HepG2 (cell line): ENCODE results near the gene FAM229B. TPM values are rescaled to one million over a fixed set of nuclear protein-coding genes. Genes with fewer than 3 reads are reported as not detected.

Experiments used
- ARID4A ChIP-seq: sonication (generic); formaldehyde crosslinking; IDR thresholded peaks from 2 replicates; pipeline ENCODE4 v1.5.0; 2020; ENCODE audit warnings: mild to moderate bottlenecking, missing genetic modification reagents, borderline replicate concordance
- KIAA2018 ChIP-seq: sonication (generic); formaldehyde crosslinking; IDR thresholded peaks from 2 replicates; pipeline ENCODE4 v1.5.0; 2020; ENCODE audit warnings: mild to moderate bottlenecking, missing genetic modification reagents, borderline replicate concordance
- PHF5A ChIP-seq: IDR thresholded peaks from one replicate; pipeline ENCODE4 v1.6.1; 2018; ENCODE audit warnings: low read depth, missing genetic modification reagents; ENCODE audit not compliant: unreplicated experiment
- SALL2 ChIP-seq: sonication (generic); formaldehyde crosslinking; IDR thresholded peaks from 2 replicates; pipeline ENCODE4 v1.8.1; 2023; ENCODE audit warnings: mild to moderate bottlenecking, missing genetic modification reagents, inconsistent platforms
- SPEN ChIP-seq: sonication (generic); formaldehyde crosslinking; IDR thresholded peaks from 2 replicates; pipeline ENCODE4 v1.5.1; 2020; ENCODE audit warnings: low read depth, mild to moderate bottlenecking, missing genetic modification reagents
- TBP ChIP-seq: sonication (generic); formaldehyde crosslinking; IDR thresholded peaks from 2 replicates; pipeline ENCODE4 v1.5.0; 2020; ENCODE audit warnings: missing genetic modification reagents
- TMF1 ChIP-seq: sonication (generic); formaldehyde crosslinking; IDR thresholded peaks from 2 replicates; pipeline ENCODE4 v1.8.1; 2022; ENCODE audit warnings: low read depth, missing genetic modification reagents
- ZNF317 ChIP-seq: sonication (generic); formaldehyde crosslinking; IDR thresholded peaks from 2 replicates; pipeline ENCODE4 v1.5.0; 2020; ENCODE audit warnings: mild to moderate bottlenecking, missing genetic modification reagents
- ZNF678 ChIP-seq: sonication (generic); formaldehyde crosslinking; IDR thresholded peaks from 2 replicates; pipeline ENCODE4 v1.4.0; 2020; ENCODE audit warnings: mild to moderate bottlenecking, missing genetic modification reagents
- ZNF691 ChIP-seq: sonication (generic); formaldehyde crosslinking; IDR thresholded peaks from 2 replicates; pipeline ENCODE4 v1.4.0; 2020; ENCODE audit warnings: missing genetic modification reagents, low read depth, mild to moderate bottlenecking, borderline replicate concordance
- polyA plus RNA-seq, 8 experiments: library from polyadenylated mRNA; depleted of rRNA in 3 of 8; stranded (reverse) in 7 of 8; unstranded in 1 of 8; fragments of >200 nt; fragmentation: Illumina TruSeq in 4 of 8; extraction: Trizol in 4 of 8; gene quantifications; 2 replicates each; pipeline versions ENCODE4 v1.2.1 to v1.2.3, GENCODE V29; 2011 to 2016; ENCODE audit warnings: low read depth in 4 of 8, missing spikeins in 1 of 8, mixed read lengths in 1 of 8; ENCODE audit not compliant: insufficient read depth in 1 of 8
- total RNA-seq, 5 experiments: library from RNA; depleted of rRNA; stranded (reverse); fragments of >200 nt; fragmentation: Illumina TruSeq; extraction: Trizol; gene quantifications; 2 replicates each; pipeline ENCODE4 v1.2.3, GENCODE V29; 2016; ENCODE audit warnings: low read depth in 1 of 5
- TF ChIP-seq, protein P1 (sequence below): sonication (generic); formaldehyde crosslinking; IDR thresholded peaks from 2 replicates; pipeline ENCODE4 v1.4.0; 2020; ENCODE audit warnings: missing genetic modification reagents, mild to moderate bottlenecking, borderline replicate concordance

Gene FAM229B
- total and polyA plus RNA-seq, 2 of the 13 experiments (the other 11 are each of a cell fraction or from before 2014, with no cell fraction given) = 11.3 to 19.5 TPM

DNA sequence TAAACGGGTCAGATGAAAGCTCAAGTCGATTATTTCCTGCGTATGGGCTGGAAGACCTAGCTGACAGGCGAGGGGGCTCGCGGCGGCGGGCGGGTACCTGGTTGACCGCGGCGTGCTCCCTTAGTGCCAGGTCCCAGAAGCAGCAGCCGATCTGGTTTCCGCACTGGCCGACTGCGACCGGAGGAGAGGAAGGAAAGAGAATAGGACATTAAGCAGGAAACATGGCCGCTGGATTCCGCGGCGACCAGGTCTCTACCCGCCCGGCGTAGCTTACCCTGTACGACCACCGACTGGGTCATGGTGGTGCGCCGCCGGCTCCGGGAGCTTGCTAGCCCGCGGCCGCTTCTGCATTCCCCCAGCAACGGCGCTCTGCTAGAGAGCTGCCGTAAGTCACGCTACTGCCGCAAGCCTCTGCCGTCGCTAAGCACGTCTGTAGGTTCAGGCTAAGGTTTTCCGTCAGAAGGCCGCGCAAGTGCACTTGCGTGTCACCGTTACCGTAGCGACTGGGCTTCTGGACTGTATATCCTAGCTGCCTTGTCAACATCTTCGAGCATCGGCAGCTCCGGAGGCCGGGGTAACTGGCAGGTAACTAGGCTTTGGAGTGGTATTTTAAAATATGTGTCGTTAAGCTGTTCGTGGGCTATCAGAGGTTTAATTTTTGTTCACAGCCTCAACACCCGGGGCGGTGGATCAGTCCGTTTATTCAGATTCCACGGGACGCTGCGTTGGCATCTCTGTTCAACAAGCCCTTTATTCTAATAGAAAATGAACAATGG lies at the start of gene FAM229B, which contains the start of gene TUBE1 (continued):
- TF ChIP-seq ZNF317 = 0 out of 2 replicates have a peak, but pooled peaks have one; percentile 58
- no peak for TF ChIP-seq ZNF678 (CRISPR knock-in tag)
- no peak for TF ChIP-seq PHF5A (CRISPR knock-in tag)
- TF ChIP-seq SALL2 (CRISPR knock-in tag) = peak; percentile 17; the same call in 1 of the 2 replicates
- TF ChIP-seq SPEN (CRISPR knock-in tag) = peak; percentile 69
- TF ChIP-seq, protein P1, sequence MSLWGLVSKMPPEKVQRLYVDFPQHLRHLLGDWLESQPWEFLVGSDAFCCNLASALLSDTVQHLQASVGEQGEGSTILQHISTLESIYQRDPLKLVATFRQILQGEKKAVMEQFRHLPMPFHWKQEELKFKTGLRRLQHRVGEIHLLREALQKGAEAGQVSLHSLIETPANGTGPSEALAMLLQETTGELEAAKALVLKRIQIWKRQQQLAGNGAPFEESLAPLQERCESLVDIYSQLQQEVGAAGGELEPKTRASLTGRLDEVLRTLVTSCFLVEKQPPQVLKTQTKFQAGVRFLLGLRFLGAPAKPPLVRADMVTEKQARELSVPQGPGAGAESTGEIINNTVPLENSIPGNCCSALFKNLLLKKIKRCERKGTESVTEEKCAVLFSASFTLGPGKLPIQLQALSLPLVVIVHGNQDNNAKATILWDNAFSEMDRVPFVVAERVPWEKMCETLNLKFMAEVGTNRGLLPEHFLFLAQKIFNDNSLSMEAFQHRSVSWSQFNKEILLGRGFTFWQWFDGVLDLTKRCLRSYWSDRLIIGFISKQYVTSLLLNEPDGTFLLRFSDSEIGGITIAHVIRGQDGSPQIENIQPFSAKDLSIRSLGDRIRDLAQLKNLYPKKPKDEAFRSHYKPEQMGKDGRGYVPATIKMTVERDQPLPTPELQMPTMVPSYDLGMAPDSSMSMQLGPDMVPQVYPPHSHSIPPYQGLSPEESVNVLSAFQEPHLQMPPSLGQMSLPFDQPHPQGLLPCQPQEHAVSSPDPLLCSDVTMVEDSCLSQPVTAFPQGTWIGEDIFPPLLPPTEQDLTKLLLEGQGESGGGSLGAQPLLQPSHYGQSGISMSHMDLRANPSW (CRISPR knock-in tag) = 0 out of 2 replicates have a peak, but pooled peaks have one; percentile 76
- TF ChIP-seq ARID4A (CRISPR knock-in tag) = peak; percentile 93
- peak; percentile 58; the same call in 1 of the 2 replicates for TF ChIP-seq TMF1
- TF ChIP-seq ZNF691 = 0 out of 2 replicates have a peak, but pooled peaks have one; percentile 14
- TF ChIP-seq KIAA2018 = 0 out of 2 replicates have a peak, but pooled peaks have one; percentile 42
- TF ChIP-seq TBP (CRISPR knock-in tag) = no peak
